GM12878 (cell line): Measurements from ENCODE around the gene PPIA.

Experiments
- BCL11A ChIP-seq: IDR thresholded peaks from 2 replicates; pipeline ENCODE4 v1.6.1; 2011; ENCODE audit warnings: low read depth, low read length
- CTCF ChIP-seq, 3 experiments: IDR thresholded peaks in 2 of 3; conservative IDR thresholded peaks in 1 of 3; 2 replicates each; pipeline ENCODE4 v1.5.1; 2011; ENCODE audit warnings: low read depth in 3 of 3, low read length in 3 of 3, mild to moderate bottlenecking in 3 of 3, control low read depth in 2 of 3, moderate library complexity in 2 of 3, inconsistent platforms in 1 of 3, mixed read lengths in 1 of 3; ENCODE audit not compliant: control insufficient read depth in 2 of 3, insufficient read depth in 1 of 3; ENCODE audit errors: extremely low read depth in 1 of 3
- E2F4 ChIP-seq: IDR thresholded peaks from 2 replicates; pipeline ENCODE4 v1.6.1; 2012; ENCODE audit warnings: low read depth, low read length, improper control_type of control experiment
- ETV6 ChIP-seq, 2 experiments: fragments of 450-650 bp in 1 of 2; IDR thresholded peaks in 1 of 2; conservative IDR thresholded peaks in 1 of 2; 2 replicates each; pipeline ENCODE4 v1.6.1; 2014; ENCODE audit warnings: antibody characterized with exemption in 1 of 2, borderline replicate concordance in 1 of 2, low read depth in 1 of 2, mild to moderate bottlenecking in 1 of 2, moderate library complexity in 1 of 2
- KDM1A ChIP-seq: fragments of 200-600 bp; sonication (generic); IDR thresholded peaks from 2 replicates; pipeline ENCODE4 v1.6.1; 2016; ENCODE audit warnings: borderline replicate concordance
- MTA3 ChIP-seq: IDR thresholded peaks from 2 replicates; pipeline ENCODE4 v1.6.1; 2012; ENCODE audit warnings: low read length, inconsistent platforms, borderline replicate concordance
- NR2C1 ChIP-seq: fragments of 450-650 bp; IDR thresholded peaks from 2 replicates; pipeline ENCODE4 v1.6.1; 2017; ENCODE audit warnings: antibody characterized with exemption, mild to moderate bottlenecking, moderate library complexity
- NR2C2 ChIP-seq: IDR thresholded peaks from 2 replicates; pipeline ENCODE4 v1.6.1; 2011; ENCODE audit warnings: borderline replicate concordance, low read depth; ENCODE audit not compliant: control insufficient read depth, insufficient read length
- PAX5 ChIP-seq: IDR thresholded peaks from 2 replicates; pipeline ENCODE4 v1.6.1; 2011; ENCODE audit warnings: low read depth, low read length, borderline replicate concordance
- POLR2A ChIP-seq: IDR thresholded peaks from 2 replicates; pipeline ENCODE4 v1.6.1; 2011; ENCODE audit warnings: low read depth, mild to moderate bottlenecking, low read length
- RB1 ChIP-seq: fragments of 450-650 bp; formaldehyde crosslinking; IDR thresholded peaks from 2 replicates; pipeline ENCODE4 v1.6.1; 2017; ENCODE audit warnings: mild to moderate bottlenecking, borderline replicate concordance
- SREBF2 ChIP-seq: IDR thresholded peaks from 2 replicates; pipeline ENCODE4 v1.6.1; 2012; ENCODE audit warnings: mild to moderate bottlenecking, low read length
- USF2 ChIP-seq: IDR thresholded peaks from 2 replicates; pipeline ENCODE4 v1.6.1; 2011; ENCODE audit warnings: low read depth, low read length, improper control_type of control experiment, borderline replicate concordance

GRCh38 chr7:44798649-44799305 is 2.3 kb downstream of the PPIA start:
- TF ChIP-seq MTA3: no peak
- TF ChIP-seq ETV6 (conservative IDR thresholded peaks at IDR 0.05 in 1 of 2, IDR thresholded peaks at IDR 0.05 in 1 of 2; ENCODE audit: borderline replicate concordance in 1 of 2, low read depth in 1 of 2): no peak
- no peak for TF ChIP-seq POLR2A
- TF ChIP-seq E2F4: no peak
- TF ChIP-seq NR2C1: no peak
- no peak for TF ChIP-seq NR2C2
- TF ChIP-seq CTCF (IDR thresholded peaks at IDR 0.05 in 2 of 3, conservative IDR thresholded peaks at IDR 0.05 in 1 of 3; ENCODE audit: control insufficient read depth in 2 of 3, extremely low read depth in 1 of 3, insufficient read depth in 1 of 3, low read depth in 3 of 3, low read length in 3 of 3): no peak
- TF ChIP-seq RB1: no peak
- TF ChIP-seq KDM1A: no peak
- TF ChIP-seq PAX5: no peak
- TF ChIP-seq USF2: no peak
- no peak for TF ChIP-seq BCL11A
- no peak for TF ChIP-seq SREBF2
